Esophagus (tissue), 2 donors: ENCODE measurements around the gene DNER. TPM values are rescaled to one million over a fixed set of nuclear protein-coding genes. Genes with fewer than 3 reads are reported as not detected.

ENCODE experiments used
- H3K27ac ChIP-seq, 2 donors: one replicate each; pipeline ENCODE4 v1.5.1; 2013; ENCODE audit warnings: low read depth in 2 of 2, mild to moderate bottlenecking in 2 of 2, inconsistent platforms in 1 of 2, low read length in 1 of 2, moderate library complexity in 1 of 2
- H3K27me3 ChIP-seq, 2 donors: one replicate each; pipeline ENCODE4 v1.6.1; 2013; ENCODE audit warnings: low read length in 2 of 2, control low read depth in 1 of 2, mild to moderate bottlenecking in 1 of 2; ENCODE audit not compliant: insufficient read depth in 2 of 2, control insufficient read depth in 1 of 2
- H3K36me3 ChIP-seq, 2 donors: one replicate each; pipeline ENCODE4 v1.6.1; 2013; ENCODE audit warnings: low read length in 1 of 2; ENCODE audit not compliant: control insufficient read depth in 2 of 2, insufficient read depth in 2 of 2
- H3K4me1 ChIP-seq, 2 donors: one replicate each; pipeline ENCODE4 v1.6.1; 2013; ENCODE audit warnings: low read length in 1 of 2; ENCODE audit not compliant: control insufficient read depth in 2 of 2, insufficient read depth in 2 of 2
- H3K4me3 ChIP-seq, 2 donors: one replicate each; pipeline ENCODE4 v1.5.1; 2013; ENCODE audit warnings: low read length in 2 of 2, mild to moderate bottlenecking in 2 of 2, low read depth in 1 of 2, moderate library complexity in 1 of 2
- H3K9me3 ChIP-seq, 2 donors: one replicate each; pipeline ENCODE4 v1.6.1; 2013; ENCODE audit warnings: mild to moderate bottlenecking in 2 of 2, low read depth in 1 of 2, low read length in 1 of 2, moderate library complexity in 1 of 2; ENCODE audit not compliant: control insufficient read depth in 2 of 2, insufficient read depth in 1 of 2
- WGBS, 2 donors: extraction: QIAGEN DNeasy Blood & Tissue Kit; methylation state at CpG; one replicate each; pipeline ENCODE4 v1.1.7; 2013; 5-methylcytosine and 5-hydroxymethylcytosine counted together
- polyA plus RNA-seq, 2 donors: library from polyadenylated mRNA; stranded (reverse); fragments of 200-250 nt; gene quantifications; one replicate each; pipeline ENCODE4 v1.2.3, GENCODE V29; 2013
- donor health status: healthy with polysubstance abuse.
- donor health status: Bipolar disorder and iron deficiency.

DNER gene
- polyA plus RNA-seq, 2 donors = 0.24 to 0.29 TPM

GRCh38 chr2:229658004-229658403 is 56.4 kb downstream of the DNER start:
- H3K9me3 ChIP-seq = no peaks in the 10 kb centered on the region
- 79 to 85% methylated on average over 4 of the region's 4 CpGs for WGBS, 2 donors
- no peaks in the 10 kb centered on the region for H3K4me1 ChIP-seq
- H3K27ac ChIP-seq = no peak overlapping the region
- no peak overlapping the region for H3K4me3 ChIP-seq
- H3K36me3 ChIP-seq = no peaks in the 10 kb centered on the region
- no peaks in the 10 kb centered on the region for H3K27me3 ChIP-seq

GRCh38 chr2:229654437-229654836 is 59.9 kb downstream of the DNER start:
- Histone ChIP-seq H3K9me3 (peaks cover 0 to 3% of the 10 kb centered on the region in 2 donors), H3K4me1 (no peaks in the 10 kb centered on the region), H3K27me3 (peaks cover 0 to 3% of the 10 kb centered on the region in 2 donors), H3K27ac (no peak overlapping the region), H3K4me3 (no peak overlapping the region), H3K36me3 (no peaks in the 10 kb centered on the region)
- 87 to 89% methylated on average over 3 of the region's 3 CpGs for WGBS, 2 donors

GRCh38 chr2:229653531-229653930 is 60.8 kb downstream of the DNER start:
- no peaks in the 10 kb centered on the region for H3K36me3 ChIP-seq
- 76 to 80% methylated on average over 1 of the region's 1 CpG for WGBS, 2 donors

GRCh38 chr2:229652796-229653195 is 61.6 kb downstream of the DNER start:
- Histone ChIP-seq H3K27me3 (peaks cover 0 to 3% of the 10 kb centered on the region in 2 donors), H3K36me3 (no peaks in the 10 kb centered on the region), H3K9me3 (peaks cover 0 to 3% of the 10 kb centered on the region in 2 donors), H3K27ac (no peak overlapping the region), H3K4me3 (no peak overlapping the region), H3K4me1 (no peaks in the 10 kb centered on the region)
- WGBS, 2 donors = 66 to 77% methylated on average over 5 of the region's 5 CpGs

More at GRCh38 chr2:229653531-229653930, 60.8 kb downstream of the DNER start:
- no peak overlapping the region for H3K27ac ChIP-seq
- peaks cover 0 to 3% of the 10 kb centered on the region in 2 donors for H3K27me3 ChIP-seq
- peaks cover 0 to 3% of the 10 kb centered on the region in 2 donors for H3K9me3 ChIP-seq
- H3K4me1 ChIP-seq = no peaks in the 10 kb centered on the region
- H3K4me3 ChIP-seq = no peak overlapping the region

GRCh38 chr2:229650901-229651300 is 63.5 kb downstream of the DNER start:
- 83 to 87% methylated on average over 3 of the region's 3 CpGs for WGBS, 2 donors
- Histone ChIP-seq H3K4me1 (no peaks in the 10 kb centered on the region), H3K36me3 (no peaks in the 10 kb centered on the region), H3K9me3 (peaks cover 0 to 3% of the 10 kb centered on the region in 2 donors), H3K4me3 (no peak overlapping the region), H3K27me3 (peaks cover 0 to 3% of the 10 kb centered on the region in 2 donors), H3K27ac (no peak overlapping the region)

GRCh38 chr2:229650059-229650458 is 64.3 kb downstream of the DNER start:
- H3K27ac ChIP-seq = no peak overlapping the region
- H3K9me3 ChIP-seq = peaks cover 0 to 3% of the 10 kb centered on the region in 2 donors
- 83 to 85% methylated on average over 4 to 5 of the region's 5 CpGs for WGBS, 2 donors
- H3K4me3 ChIP-seq = no peak overlapping the region
- no peaks in the 10 kb centered on the region for H3K36me3 ChIP-seq
- no peaks in the 10 kb centered on the region for H3K4me1 ChIP-seq
- H3K27me3 ChIP-seq = peaks cover 0 to 3% of the 10 kb centered on the region in 2 donors

GRCh38 chr2:229646186-229646723 is 68.1 kb downstream of the DNER start:
- no peak overlapping the region for H3K4me3 ChIP-seq
- no peaks in the 10 kb centered on the region for H3K36me3 ChIP-seq
- H3K27me3 ChIP-seq = no peaks in the 10 kb centered on the region
- 43 to 55% methylated on average over 4 of the region's 4 CpGs for WGBS, 2 donors
- H3K4me1 ChIP-seq = no peaks in the 10 kb centered on the region
- peaks cover 0 to 3% of the 10 kb centered on the region in 2 donors for H3K9me3 ChIP-seq
- H3K27ac ChIP-seq = no peak overlapping the region

GRCh38 chr2:229642371-229642770 is 72.0 kb downstream of the DNER start:
- WGBS, 2 donors = 75 to 77% methylated on average over 3 of the region's 3 CpGs
- no peaks in the 10 kb centered on the region for H3K4me1 ChIP-seq
- H3K27me3 ChIP-seq = no peaks in the 10 kb centered on the region
- H3K27ac ChIP-seq = no peak overlapping the region
- H3K36me3 ChIP-seq = no peaks in the 10 kb centered on the region
- no peaks in the 10 kb centered on the region for H3K9me3 ChIP-seq
- H3K4me3 ChIP-seq = no peak overlapping the region

GRCh38 chr2:229641676-229642075 is 72.7 kb downstream of the DNER start:
- Histone ChIP-seq H3K4me3 (no peak overlapping the region), H3K36me3 (no peaks in the 10 kb centered on the region), H3K27ac (no peak overlapping the region), H3K27me3 (no peaks in the 10 kb centered on the region), H3K9me3 (no peaks in the 10 kb centered on the region), H3K4me1 (no peaks in the 10 kb centered on the region)
- 57 to 63% methylated on average over 3 of the region's 3 CpGs for WGBS, 2 donors

GRCh38 chr2:229640636-229641035 is 73.7 kb downstream of the DNER start:
- 94 to 95% methylated on average over 4 of the region's 4 CpGs for WGBS, 2 donors
- H3K9me3 ChIP-seq = no peaks in the 10 kb centered on the region
- no peak overlapping the region for H3K4me3 ChIP-seq
- no peaks in the 10 kb centered on the region for H3K36me3 ChIP-seq
- no peaks in the 10 kb centered on the region for H3K27me3 ChIP-seq
- no peak overlapping the region for H3K27ac ChIP-seq
- no peaks in the 10 kb centered on the region for H3K4me1 ChIP-seq
